Measurements from ENCODE around the gene ANTXRL.
"Not testable (repeated sequence)": the region's sequence is repeated elsewhere in the genome, so short reads cannot be mapped to it uniquely, and the experiment has no call there.

The ANTXRL gene

DNA sequence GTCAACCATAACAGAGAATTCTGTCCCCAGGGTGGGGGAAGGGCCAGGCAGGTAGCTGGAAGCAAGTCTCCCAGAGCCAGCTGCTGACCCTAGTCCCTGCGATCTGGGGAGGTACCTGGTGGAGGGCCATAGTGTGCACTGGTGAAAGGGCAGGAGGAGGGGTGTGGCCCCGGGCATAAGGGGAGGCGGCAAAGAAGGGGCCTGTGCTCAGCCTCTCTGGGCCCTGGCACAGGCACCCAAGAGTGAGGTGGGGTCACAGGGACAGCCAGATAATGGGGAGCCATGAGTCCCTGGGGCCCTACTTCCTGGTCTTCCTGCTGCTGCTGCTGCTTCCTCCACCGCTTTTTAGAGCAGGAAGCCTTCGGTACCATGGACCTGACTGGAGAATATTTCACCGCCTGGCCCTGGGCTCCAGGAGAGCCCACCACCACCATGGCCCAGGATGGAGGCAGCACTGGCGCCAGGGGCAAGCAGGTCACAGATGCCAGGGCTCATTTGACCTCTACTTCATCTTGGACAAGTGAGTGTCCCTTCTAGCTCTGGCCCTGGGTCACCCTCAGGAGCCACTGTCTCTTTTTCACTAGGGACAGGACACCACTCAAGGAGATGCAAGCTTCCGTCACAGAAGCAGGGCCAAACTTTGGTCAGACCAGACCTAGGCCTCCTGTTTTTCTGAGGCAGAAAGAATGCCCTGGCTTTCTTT, at the start of gene ANTXRL:
Gene ANTXRL, plus strand, starts transcription at position 7 of the 703 bp plus-strand sequence. Its CDS starts 266 bp downstream, at position 273.
- no peak for DNase-seq

GRCh38 chr10:46237815-46238510, 48.8 kb upstream of the ANTXRL start:
- DNase-seq, result no peak

DNA sequence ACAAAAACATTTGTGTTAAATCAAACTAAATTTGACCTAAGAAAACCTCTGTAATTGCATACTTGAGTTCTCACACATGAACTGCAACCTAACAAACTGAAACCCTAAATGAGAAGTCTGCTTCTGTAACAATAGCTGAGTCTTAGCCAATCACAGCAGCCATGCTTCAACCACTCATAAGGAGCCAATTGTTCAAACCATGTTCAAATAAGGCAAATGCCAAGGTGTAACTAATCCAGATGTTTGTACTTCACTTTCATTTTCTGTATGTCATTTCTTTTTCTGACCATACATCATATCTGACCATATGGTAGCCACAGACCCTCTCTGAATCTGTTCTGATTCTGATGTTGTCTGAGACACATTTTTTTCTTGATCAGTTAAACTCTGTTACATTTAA, 47.5 kb upstream of the ANTXRL start:
- DNase-seq, result no peak

- DNase-seq, result no peak
Measured at GRCh38 chr10:46239993-46240683, 46.7 kb upstream of the ANTXRL start.

DNA sequence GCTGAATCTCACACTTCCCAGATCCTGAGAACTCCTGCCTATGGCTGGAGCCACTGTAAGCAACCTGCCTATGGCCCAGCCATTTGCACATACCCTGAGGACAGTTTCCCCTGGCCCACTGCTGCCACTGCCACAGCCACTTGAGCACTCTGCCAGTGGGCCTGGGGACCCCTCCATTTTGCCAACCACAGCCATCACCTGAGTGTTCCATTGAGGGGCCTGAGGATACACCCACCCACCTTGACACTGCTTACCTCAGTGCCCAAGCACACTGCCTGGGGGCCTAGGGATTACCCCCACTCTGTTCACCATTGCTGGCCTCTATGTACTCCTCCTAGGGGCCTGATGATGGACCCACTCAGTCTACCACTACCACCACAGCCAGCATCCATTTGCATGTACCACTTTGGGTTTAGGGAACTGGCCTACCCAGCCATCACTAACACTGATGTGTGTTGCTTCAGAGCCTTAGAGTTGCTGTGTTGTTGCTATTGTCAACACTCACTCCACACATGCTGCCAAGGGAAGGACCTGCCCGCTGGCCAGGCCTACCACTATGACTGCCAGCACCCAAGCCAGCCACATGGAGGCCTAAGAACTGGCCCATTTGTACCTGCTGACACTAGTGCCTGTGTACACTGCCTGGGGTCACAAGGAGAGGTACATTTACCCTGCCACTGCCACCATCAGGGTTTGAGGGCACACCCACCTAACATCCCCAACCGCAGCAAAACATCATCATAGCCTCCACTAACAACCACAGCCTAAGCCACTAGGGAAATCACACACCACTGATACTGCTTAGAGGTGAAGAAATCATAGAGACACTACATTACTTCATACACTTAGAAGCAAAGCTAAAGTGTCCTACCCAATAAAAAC, 45.9 kb upstream of the ANTXRL start:
- no peak for DNase-seq

DNA sequence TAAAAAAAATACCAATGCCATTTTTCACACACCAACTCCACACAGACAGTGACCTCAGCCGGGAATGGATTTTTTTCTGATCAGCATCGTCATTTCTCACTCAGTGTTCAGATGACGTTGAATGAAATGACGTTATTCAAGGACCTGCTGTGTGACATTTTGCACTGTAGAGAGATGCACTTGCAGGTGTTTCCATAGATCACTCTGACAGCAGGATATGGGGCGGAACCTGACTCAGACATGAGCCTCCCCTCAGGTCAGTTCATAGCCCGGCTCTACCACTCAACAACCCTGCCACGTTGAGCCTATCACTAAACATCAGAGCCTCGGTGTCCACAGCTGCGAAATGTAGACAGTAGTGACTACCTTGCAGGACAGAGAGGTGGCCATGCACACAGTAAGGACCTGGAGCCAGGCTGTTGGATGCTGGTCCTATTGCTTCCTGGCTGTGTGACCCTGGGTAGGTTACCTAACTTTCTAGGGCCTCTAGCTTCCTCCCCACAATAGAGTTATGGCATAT, 41.4 kb upstream of the ANTXRL start:
- DNase-seq, result no peak

DNA sequence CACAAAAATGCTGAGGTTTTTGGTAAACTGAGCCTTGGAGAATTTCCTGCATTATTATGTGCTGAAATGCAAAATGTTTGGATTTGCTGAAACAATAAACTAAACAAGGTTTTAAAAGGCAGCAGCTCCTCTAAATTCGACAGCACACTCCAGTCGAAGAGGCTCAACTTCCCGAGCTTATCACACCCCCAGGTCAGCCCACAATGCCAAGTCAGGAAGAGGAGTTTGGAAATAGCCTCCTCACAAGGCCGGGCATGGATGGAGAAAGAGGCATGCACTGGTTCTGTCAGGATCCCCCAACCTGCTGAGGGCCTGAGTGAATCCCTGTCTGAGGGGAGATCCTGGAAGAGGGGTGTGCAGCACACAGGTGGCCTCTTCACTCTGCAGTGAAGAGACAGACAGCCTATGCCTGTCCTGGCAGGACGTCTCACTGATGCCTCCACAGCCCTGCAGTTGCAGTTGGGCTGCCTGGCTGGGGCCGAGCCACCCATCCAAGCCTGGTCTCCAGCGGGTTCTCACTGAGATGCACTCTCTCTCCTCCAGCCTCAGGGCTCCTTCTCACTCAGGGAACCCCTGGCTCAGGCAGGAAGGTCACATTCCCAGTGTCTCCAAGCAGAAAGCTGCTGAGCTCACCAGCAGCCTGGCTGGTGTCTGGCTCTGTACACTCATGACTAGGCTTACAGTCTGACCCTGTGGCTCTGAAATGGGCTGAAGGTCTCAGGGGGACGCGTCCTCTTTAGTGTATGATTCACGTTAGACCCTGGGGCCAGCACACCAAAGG, 40.2 kb upstream of the ANTXRL start:
- DNase-seq, result not testable (repeated sequence)

DNA sequence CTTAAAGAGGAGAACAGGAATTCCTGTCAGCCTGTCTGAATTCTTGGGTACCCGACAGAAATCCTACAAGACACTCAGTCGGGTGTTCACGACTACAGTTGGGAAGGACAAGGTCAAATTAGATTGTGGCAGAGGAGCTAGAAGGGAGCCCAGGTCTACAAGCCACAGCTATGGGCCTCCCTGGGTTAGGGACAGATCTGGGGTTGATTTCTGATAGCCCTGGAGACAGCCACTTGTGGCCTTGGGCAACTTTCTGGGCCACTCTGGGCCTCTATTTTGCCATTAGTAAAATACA, 39.7 kb upstream of the ANTXRL start:
- DNase-seq, result no peak

DNA sequence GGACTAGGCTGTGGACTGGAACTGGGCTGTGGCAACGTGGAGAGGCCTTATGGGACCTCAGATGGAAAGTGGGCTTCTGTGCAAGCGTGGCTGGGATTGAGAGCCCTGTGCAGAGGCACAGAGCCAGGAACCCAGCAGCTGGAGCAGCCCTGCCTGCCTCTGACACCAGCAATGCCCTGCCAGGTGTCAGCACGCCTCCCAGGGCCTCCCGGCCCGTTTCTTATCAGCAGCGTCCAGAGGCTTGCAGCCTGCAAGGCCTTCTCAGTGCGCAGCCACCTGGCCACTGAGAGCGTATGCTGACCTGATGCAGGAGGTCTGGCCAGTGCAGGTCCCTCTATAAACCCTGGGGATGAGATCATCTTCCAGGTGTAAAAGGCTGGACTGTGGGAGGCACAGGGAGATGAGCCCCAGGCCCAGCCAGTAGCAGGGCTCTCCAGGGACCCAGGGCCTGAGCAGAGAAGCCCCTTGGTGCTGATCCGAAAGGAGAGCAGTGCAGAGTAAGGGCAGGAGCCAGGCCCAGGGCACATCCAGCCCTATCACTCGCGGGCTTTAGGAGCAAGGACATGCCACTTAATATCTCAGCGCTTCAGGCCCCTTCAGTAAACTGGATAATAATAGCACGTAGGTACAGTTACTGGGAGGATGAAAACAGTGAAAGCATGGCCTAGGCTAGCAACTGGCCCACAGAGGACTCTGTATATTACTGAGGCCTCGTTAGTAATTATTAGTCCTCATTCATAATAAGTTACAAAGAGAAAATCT, 38.8 kb upstream of the ANTXRL start:
- DNase-seq, result no peak

DNA sequence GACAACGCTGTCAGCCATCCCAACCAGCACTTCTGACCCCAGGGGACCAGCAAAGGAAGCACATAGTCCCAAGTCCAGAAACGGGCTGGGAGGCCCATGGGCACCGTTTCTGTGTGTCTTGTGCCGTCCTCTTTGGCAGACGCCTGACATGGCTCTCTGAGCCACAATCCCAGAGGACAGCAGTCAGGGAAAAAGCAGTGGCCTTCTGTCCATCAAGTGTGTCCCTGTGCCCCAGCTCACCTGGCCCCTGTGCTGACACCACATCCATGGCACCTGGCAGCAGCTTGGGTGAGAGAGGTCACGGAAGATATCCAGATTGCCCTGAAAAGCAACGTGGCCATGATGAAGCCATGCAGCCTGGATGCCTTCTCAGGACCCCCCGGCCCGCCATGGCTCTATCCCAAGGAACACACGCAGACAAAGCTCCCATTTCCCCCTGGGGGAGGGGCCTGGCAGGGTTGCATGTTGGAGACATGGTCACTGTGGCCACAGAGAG, 38.1 kb upstream of the ANTXRL start:
- DNase-seq, result no peak

DNA sequence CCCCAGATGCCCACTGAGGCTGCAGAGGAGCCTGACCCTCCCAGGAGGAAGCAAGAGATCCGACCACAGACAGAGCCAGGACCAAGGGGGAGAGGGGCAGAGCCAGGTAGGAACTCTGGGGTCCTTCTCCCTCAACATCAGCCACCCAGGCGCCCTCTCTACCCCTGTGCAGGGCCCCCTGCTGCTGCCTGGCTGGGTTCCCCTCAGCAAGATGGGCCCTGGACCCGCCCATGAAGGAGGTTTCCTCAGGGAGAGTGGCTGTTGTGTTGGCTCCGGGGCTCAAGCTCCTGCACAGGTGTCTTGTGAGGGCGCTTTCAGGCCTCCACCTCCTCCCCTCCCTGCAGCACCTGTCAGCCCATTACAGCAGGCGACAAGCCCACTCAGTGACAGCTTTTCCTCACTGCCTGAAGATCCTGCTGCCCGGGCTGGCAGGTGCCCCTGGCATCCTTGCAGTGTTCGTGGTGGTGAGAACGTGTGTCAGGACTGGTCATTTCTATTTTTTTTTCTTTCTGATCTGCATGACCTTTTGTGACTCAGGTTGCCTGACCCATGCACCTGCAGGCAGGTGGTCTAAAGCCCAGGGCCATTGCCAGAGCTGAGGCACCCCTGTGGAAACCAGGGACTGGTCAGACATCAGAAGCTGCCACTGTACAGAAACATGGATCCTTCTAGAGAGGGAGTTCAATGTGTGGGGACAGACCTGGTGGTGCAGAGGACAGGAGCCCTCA, 37.0 kb upstream of the ANTXRL start:
- DNase-seq, result not testable (repeated sequence)

DNA sequence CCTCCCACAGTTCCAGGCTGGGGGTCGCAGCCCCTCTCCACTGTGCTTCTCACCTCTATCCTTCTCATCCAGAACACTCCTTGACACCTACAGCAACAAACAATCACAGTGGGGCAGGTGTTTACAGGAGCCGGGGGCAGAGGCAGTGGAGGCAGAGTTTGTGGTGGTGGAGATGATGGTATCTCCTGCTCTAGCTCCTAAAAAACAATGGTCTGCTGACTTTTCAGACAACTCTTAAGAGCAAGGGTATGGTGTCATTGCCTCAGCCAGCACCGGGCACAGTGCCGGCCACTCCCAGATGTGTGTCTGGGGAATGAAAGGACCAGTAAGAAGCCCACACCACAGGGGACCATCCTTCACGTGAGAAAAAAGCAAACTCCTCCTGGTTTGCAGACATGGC, 36.3 kb upstream of the ANTXRL start:
- DNase-seq, result no peak

- DNase-seq, result no peak
Measured at GRCh38 chr10:46250898-46251856, 35.6 kb upstream of the ANTXRL start.

DNA sequence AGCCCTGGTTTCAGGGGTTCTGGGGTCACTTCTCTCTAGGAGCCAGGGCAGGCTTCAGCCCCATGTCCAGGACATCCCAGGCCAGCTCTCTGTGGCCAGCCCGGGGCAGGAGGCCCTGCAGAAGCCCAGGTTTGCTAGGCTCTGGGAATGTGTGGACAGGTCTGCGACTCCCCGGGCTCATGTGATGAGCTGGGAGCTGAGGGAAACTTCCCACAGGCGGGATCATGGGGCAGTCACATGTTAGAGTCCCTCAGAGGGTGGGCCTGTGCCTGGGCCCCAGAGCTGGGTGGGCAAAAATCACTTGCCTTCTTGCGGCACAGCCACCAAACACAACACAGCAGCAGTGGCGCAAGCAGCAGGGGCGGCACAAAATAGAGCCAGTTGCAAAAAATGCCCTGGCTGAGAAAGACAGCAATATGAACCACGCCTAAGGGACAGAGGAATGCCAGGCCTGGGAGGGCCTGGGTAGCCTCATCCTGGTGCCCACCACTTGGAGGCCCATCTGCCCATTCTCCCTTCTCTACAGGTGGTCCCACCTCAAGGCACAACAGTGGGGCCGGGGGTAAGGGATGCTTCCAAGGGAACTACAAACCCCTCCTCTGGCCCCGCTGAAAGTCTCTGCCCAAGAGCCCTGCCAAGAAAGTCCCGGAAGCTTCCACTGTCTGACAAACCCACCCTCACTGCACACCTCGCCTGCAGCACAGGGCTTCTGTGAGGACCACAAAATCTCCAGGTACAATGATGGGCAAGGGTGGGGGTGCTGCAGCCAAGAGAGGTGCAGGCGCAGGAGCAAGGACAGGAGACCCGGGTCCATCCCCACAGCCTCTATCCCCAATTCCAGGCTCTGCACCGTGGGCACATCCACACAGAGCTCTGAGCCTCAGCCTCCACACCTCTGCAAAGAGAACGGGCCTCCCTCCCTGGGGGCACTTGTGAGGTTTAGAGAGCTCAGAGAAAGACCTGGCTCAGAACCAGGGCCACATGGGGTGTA, 34.6 kb upstream of the ANTXRL start:
- no peak for DNase-seq

- no peak for DNase-seq
Measured at GRCh38 chr10:46253076-46254006, 33.5 kb upstream of the ANTXRL start.

- no peak for DNase-seq
Measured at GRCh38 chr10:46254007-46254383, 32.8 kb upstream of the ANTXRL start.

- no peak for DNase-seq
Measured at GRCh38 chr10:46254467-46254866, 32.3 kb upstream of the ANTXRL start.
